GM06990 (cell line): ENCODE results near the gene ISM1.

Experiments
- DNase-seq: peaks from one replicate; pipeline ENCODE4 v3.0.0-alpha.2; 2011; ENCODE audit not compliant: insufficient read length; ENCODE audit errors: extremely low read depth
- H3K27me3 ChIP-seq: replicated peaks from 2 replicates; pipeline ENCODE4 v1.6.0; 2011; ENCODE audit warnings: low read length; ENCODE audit not compliant: control insufficient read depth, insufficient read depth
- H3K36me3 ChIP-seq: 2 replicates; pipeline ENCODE4 v1.5.1; 2011; ENCODE audit warnings: low read length; ENCODE audit not compliant: control insufficient read depth, insufficient read depth
- H3K4me3 ChIP-seq: replicated peaks from 2 replicates; pipeline ENCODE4 v1.5.1; 2011; ENCODE audit warnings: low read depth, mild to moderate bottlenecking, control low read depth, low read length
- CTCF ChIP-seq: IDR thresholded peaks from 2 replicates; pipeline ENCODE4 v1.5.1; 2011; ENCODE audit warnings: low read length, control low read depth, mild to moderate bottlenecking, inconsistent platforms; ENCODE audit not compliant: insufficient read depth, poor library complexity, severe bottlenecking

ISM1 gene

DNA sequence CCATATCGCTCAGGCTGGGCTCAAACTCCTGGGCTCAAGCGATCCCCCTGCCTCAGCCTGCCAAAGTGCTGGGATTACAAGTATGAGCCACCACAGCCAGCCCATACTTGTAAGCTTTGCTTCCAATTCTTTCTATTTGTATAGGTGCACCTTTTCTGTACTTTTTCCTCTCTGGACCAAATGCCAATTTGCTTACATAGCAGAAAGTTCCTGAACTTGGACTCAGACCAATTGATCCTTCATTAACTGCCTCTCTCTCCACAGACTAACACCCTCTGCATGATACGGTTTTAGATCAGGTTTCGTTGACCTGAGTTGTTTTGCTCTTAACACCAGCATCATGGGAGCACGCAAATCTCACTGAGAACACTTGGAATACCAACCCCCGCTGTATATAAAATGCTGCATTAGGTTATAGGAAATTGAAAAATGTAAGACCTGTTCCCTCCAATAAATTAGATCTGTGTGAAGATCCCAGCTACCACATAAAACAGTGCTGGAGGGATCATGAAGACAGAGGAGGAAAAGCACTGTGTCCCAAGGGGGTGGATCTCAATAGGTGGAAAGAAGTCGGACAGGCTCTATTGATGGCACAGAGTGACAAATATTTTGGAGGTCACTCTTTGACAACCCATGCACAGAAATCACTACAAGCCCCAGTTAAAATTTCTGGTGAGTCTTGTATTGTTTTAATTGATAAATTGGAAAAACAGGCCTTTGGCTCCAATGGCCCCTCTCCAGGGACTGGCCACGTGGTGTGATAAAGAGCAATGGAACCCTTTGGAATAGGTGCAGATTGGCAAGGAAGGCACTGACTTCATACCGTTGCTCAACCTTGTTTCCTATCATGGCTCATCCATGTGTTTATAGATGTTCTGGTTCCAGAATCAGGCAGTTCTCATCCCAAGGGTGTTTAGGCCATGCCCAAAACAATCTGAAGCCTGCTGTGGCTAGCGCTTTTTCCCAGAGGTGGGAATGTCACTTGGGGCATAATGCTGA is 51.2 kb downstream of the ISM1 start:
- no peak for TF ChIP-seq CTCF
- no peak for DNase-seq
- Histone ChIP-seq H3K36me3 (no peaks in the 10 kb centered on the region), H3K4me3 (no peak overlapping the region), H3K27me3 (no peaks in the 10 kb centered on the region)

- no peak for TF ChIP-seq CTCF
- H3K36me3 ChIP-seq: no peaks in the 10 kb centered on the region
- H3K4me3 ChIP-seq: no peak overlapping the region
- H3K27me3 ChIP-seq: no peaks in the 10 kb centered on the region
- no peak for DNase-seq
Observed at GRCh38 chr20:13274275-13274861, 53.3 kb downstream of the ISM1 start.

GRCh38 chr20:13276945-13277541 is 56.0 kb downstream of the ISM1 start:
- no peak for DNase-seq

DNA sequence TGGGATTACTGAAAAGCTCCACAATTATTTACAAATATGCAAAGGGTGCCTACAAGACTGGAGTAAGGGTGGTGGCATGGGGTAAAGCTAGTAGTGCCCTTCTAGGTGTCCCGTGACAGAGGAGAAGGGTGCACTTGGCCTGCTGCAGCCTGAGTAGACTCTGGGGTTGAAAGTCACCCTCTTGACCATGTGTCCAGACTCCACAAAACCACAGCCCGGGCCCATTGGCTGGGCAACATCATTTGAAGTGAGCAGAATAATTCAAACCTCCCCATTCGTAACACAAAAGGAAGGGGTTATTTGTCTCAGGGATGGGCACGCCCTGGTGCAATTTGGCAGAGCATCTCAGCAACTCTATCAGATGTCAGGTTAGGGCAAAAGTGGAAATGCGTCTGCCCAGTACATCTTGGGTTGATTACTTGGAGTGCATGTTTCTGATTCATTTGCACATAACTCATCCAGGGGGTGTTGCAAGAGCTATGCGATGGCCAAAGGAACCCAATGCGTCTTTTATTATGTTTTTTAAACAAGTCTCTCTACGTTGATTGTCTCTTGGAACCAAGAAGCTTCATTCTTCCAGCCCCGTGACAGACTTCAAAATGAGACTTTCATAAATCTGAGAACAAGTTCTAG is 56.7 kb downstream of the ISM1 start:
- DNase-seq: no peak
- H3K36me3 ChIP-seq: no peaks in the 10 kb centered on the region
- no peak overlapping the region for H3K4me3 ChIP-seq
- TF ChIP-seq CTCF: no peak
- H3K27me3 ChIP-seq: no peaks in the 10 kb centered on the region

More at GRCh38 chr20:13276945-13277541, 56.0 kb downstream of the ISM1 start:
- Histone ChIP-seq H3K36me3 (no peaks in the 10 kb centered on the region), H3K27me3 (no peaks in the 10 kb centered on the region), H3K4me3 (no peak overlapping the region)
- TF ChIP-seq CTCF: no peak

DNA sequence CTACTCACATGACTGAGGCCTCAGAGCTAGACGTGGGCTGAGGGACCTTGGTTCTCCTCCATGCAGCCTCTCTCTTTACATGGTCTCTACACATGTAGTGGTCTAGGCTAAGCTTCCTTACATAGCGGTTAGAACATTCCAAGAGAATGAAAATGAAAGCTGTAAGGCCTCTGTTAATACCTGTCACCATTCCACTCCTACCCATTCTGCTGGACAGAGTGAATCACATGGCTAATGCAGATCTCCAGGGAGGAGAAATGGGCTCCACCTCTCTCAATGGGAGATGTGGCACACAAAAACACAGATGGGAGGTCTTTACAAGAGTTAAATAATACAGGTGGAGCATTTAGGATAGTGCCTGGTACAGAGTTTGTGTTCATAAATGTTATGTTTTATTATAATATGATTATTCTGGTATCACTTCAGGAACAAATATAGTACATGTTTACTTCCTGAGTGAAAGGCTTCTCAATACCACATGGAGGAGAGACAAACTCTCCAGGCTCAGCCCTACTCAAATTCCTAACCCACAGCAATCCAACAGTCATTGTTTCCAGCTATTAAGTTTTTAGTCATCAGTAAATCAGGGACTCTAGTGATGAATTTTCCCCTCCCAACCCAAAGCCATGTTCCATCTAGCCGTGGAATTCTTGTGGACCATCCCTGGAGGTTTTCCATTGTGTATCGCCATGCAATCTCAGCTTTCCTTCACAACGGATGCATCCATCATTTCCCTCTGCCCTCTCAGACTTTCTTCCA is 57.9 kb downstream of the ISM1 start:
- no peak overlapping the region for H3K4me3 ChIP-seq
- no peaks in the 10 kb centered on the region for H3K27me3 ChIP-seq
- DNase-seq: no peak
- no peaks in the 10 kb centered on the region for H3K36me3 ChIP-seq
- TF ChIP-seq CTCF: no peak
